Lower lobe of right lung (tissue), 2 donors: ENCODE data around the gene LRRC47. TPM values are rescaled to one million over a fixed set of nuclear protein-coding genes. Genes with fewer than 3 reads are reported as not detected.

Source experiments
- ATAC-seq, 2 donors: fragments of 200-7000 bp; cut with Tn5 transposase; one replicate each; pipeline ENCODE4 v1.9.1; 2020 to 2022; ENCODE audit warnings: mild to moderate bottlenecking in 2 of 2, moderate library complexity in 2 of 2
- DNase-seq: peaks from one replicate; pipeline ENCODE4 v3.0.0-alpha.2; 2020
- H3K27ac ChIP-seq: fragments of 200-600 bp; one replicate; pipeline ENCODE4 v1.8.0; 2022
- H3K27me3 ChIP-seq: fragments of 200-600 bp; one replicate; pipeline ENCODE4 v1.8.0; 2022; ENCODE audit warnings: low read depth
- H3K36me3 ChIP-seq: fragments of 200-600 bp; one replicate; pipeline ENCODE4 v1.8.0; 2022; ENCODE audit warnings: mild to moderate bottlenecking
- H3K4me1 ChIP-seq: fragments of 200-600 bp; one replicate; pipeline ENCODE4 v1.8.0; 2022
- H3K4me3 ChIP-seq: fragments of 200-600 bp; one replicate; pipeline ENCODE4 v1.8.0; 2022; ENCODE audit warnings: mild to moderate bottlenecking
- H3K9me3 ChIP-seq: fragments of 200-600 bp; one replicate; pipeline ENCODE4 v1.8.0; 2022
- CTCF ChIP-seq: fragments of 200-600 bp; IDR thresholded peaks from one replicate; pipeline ENCODE4 v1.8.0; 2022; ENCODE audit warnings: antibody characterized with exemption, mild to moderate bottlenecking
- intact Hi-C: fragments of 100-400 bp; cut with DNase I; formaldehyde crosslinking; loops from one replicate; pipeline ENCODE4 v1.11.0; 2022
- total RNA-seq: library from RNA; stranded (reverse); fragmentation: NEBNext Ultra II Directional; extraction: Animal tissue kit (Norgen Biotek cat#: 25700); gene quantifications from one replicate; pipeline ENCODE4 v1.2.1, GENCODE V29; 2021
- donor health status: DM: no; HTN: yes; CAD: no; lungs with severe emphysema.

The LRRC47 gene
- total RNA-seq, 1 donor from 2014 or later, result 34.4 TPM

DNA sequence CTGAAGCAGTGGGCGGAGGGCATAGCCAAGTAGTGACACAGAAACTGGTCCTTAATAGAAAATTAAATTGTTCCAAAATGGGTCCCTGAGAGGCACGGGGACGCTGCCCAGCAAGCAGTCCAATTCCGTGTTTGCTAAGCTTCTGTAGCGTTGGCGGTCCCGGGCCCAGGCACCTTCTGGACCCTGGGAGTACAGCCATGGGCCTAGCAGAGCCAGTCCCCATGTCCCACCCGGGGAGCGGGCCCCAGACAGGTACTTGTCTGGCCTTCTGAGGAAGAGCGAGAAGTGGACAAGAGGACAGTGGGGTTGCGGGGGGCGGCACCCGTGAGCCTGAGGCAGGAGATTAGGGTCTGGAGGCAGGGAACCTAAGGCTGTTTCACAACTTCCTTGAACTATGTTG lies 55.5 kb downstream of the LRRC47 start:
- peak; percentile 38 for DNase-seq
- intact Hi-C loops, result no loop called here
- ATAC-seq, result no peak
- H3K36me3 ChIP-seq, result peaks cover 70% of the 10 kb centered on the region
- TF ChIP-seq CTCF, result no peak
- H3K9me3 ChIP-seq, result no peaks in the 10 kb centered on the region
- no peak overlapping the region for H3K4me3 ChIP-seq
- H3K27me3 ChIP-seq, result no peaks in the 10 kb centered on the region
- no peaks in the 10 kb centered on the region for H3K4me1 ChIP-seq
- no peak overlapping the region for H3K27ac ChIP-seq

DNA sequence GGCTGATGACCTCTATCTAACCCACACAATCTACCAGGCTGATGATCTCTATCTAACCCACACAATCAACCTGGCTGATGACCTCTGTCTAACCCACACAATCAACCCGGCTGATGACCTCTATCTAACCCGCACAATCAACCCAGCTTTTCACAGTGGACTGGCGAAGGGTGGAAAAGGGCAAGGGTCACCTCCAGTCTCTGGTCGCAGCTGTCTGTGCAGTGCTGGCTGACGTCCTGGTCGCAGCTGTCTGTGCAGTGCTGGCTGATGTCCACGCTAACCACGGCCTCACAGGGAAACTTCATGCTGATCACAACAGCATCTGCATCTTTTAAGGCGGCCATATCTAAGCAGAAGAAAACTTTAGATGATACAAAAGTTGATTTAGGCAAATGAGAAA lies 56.3 kb downstream of the LRRC47 start:
- H3K36me3 ChIP-seq, result peaks cover 77% of the 10 kb centered on the region

GRCh38 chr1:3738943-3739342 lies 57.4 kb downstream of the LRRC47 start:
- intact Hi-C loops, result no loop called here
- Histone ChIP-seq H3K4me1 (no peaks in the 10 kb centered on the region), H3K9me3 (no peaks in the 10 kb centered on the region), H3K4me3 (no peak overlapping the region), H3K36me3 (peaks cover 82% of the 10 kb centered on the region), H3K27ac (no peak overlapping the region), H3K27me3 (no peaks in the 10 kb centered on the region)
- no peak for TF ChIP-seq CTCF
- ATAC-seq, result no peak
- no peak for DNase-seq

More for the DNA sequence above, 56.3 kb downstream of the LRRC47 start:
- Histone ChIP-seq H3K9me3 (no peaks in the 10 kb centered on the region), H3K27me3 (no peaks in the 10 kb centered on the region), H3K4me3 (no peak overlapping the region), H3K27ac (no peak overlapping the region), H3K4me1 (no peaks in the 10 kb centered on the region)
- intact Hi-C loops, result no loop called here
- no peak for TF ChIP-seq CTCF
- ATAC-seq, result no peak
- DNase-seq, result no peak

GRCh38 chr1:3736708-3737107 lies 59.6 kb downstream of the LRRC47 start:
- Histone ChIP-seq H3K27me3 (peaks cover 3% of the 10 kb centered on the region), H3K9me3 (no peaks in the 10 kb centered on the region), H3K4me1 (no peaks in the 10 kb centered on the region), H3K27ac (no peak overlapping the region), H3K36me3 (peaks cover 64% of the 10 kb centered on the region), H3K4me3 (no peak overlapping the region)
- DNase-seq, result no peak
- no peak for TF ChIP-seq CTCF
- ATAC-seq, result no peak
- intact Hi-C loops, result no loop called here

DNA sequence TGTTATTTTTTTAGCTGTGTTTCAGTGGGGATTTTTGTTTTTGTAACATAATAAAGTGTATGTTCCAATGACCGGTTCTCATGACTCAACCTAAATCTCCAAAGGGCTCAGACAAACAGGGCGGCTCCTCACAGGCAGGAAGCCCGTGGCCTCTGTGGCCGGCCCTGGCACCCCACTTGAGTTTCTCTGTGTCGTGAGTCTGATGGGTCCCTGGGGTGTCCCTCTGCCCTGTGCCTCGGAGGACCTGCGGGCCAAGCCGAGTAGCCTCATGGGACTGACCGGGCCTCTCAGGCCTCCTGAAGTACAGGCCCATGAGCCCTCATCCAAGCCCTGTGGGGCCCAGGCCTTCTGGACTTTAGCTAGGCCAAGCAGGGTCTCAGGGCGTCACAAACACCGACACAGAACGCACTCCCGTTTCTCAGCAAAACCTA lies 60.2 kb downstream of the LRRC47 start:
- peaks cover 58% of the 10 kb centered on the region for H3K36me3 ChIP-seq
- H3K27me3 ChIP-seq, result peaks cover 3% of the 10 kb centered on the region
- no peak for TF ChIP-seq CTCF
- no peaks in the 10 kb centered on the region for H3K9me3 ChIP-seq
- intact Hi-C loops, result no loop called here
- DNase-seq, result no peak
- H3K4me3 ChIP-seq, result no peak overlapping the region
- no peak overlapping the region for H3K27ac ChIP-seq
- ATAC-seq, result no peak
- H3K4me1 ChIP-seq, result no peaks in the 10 kb centered on the region

- no peak overlapping the region for H3K27ac ChIP-seq
- DNase-seq, result no peak
- H3K4me1 ChIP-seq, result no peaks in the 10 kb centered on the region
- no peaks in the 10 kb centered on the region for H3K9me3 ChIP-seq
- H3K36me3 ChIP-seq, result peaks cover 53% of the 10 kb centered on the region
- no peak for TF ChIP-seq CTCF
- no peak overlapping the region for H3K4me3 ChIP-seq
- intact Hi-C loops, result no loop called here
- peaks cover 3% of the 10 kb centered on the region for H3K27me3 ChIP-seq
- ATAC-seq, result no peak
These were observed 60.6 kb downstream of the LRRC47 start for GRCh38 chr1:3735688-3736087.
